Liver (tissue), 9 donors: ENCODE measurements around the gene MYOZ1. TPM values are rescaled to one million over a fixed set of nuclear protein-coding genes. Genes with fewer than 3 reads are reported as not detected.
A peak's percentile ranks its signal among the peaks of the same experiment; 100 is the strongest.

ENCODE experiments used
- DNase-seq: peaks from one replicate; pipeline ENCODE4 v3.0.0-alpha.2; 2017; ENCODE audit warnings: low spot score
- H3K27ac ChIP-seq, 2 donors: one replicate each; pipeline ENCODE4 v1.7.0; 2013; ENCODE audit warnings: inconsistent platforms in 2 of 2, low read length in 2 of 2, control low read depth in 1 of 2, low read depth in 1 of 2, mild to moderate bottlenecking in 1 of 2
- H3K27me3 ChIP-seq, 4 donors: one replicate each; pipeline versions ENCODE4 v1.6.1 to v1.7.0; 2013; ENCODE audit warnings: low read length in 3 of 4, inconsistent platforms in 1 of 4, mild to moderate bottlenecking in 1 of 4, moderate library complexity in 1 of 4; ENCODE audit not compliant: control insufficient read depth in 4 of 4, insufficient read depth in 4 of 4
- H3K36me3 ChIP-seq, 4 donors: one replicate each; pipeline versions ENCODE4 v1.6.1 to v1.7.0; 2013; ENCODE audit warnings: low read length in 3 of 4, mild to moderate bottlenecking in 3 of 4, low read depth in 1 of 4, moderate library complexity in 1 of 4; ENCODE audit not compliant: control insufficient read depth in 4 of 4, insufficient read depth in 3 of 4
- H3K4me1 ChIP-seq, 4 donors: one replicate each; pipeline versions ENCODE4 v1.6.1 to v1.7.0; 2013; ENCODE audit warnings: low read length in 3 of 4, mild to moderate bottlenecking in 3 of 4, moderate library complexity in 1 of 4; ENCODE audit not compliant: control insufficient read depth in 4 of 4, insufficient read depth in 4 of 4
- H3K4me3 ChIP-seq, 3 donors: one replicate each; pipeline versions ENCODE4 v1.6.1 to v1.7.0; 2013; ENCODE audit warnings: low read length in 3 of 3, control low read depth in 1 of 3, low read depth in 1 of 3, mild to moderate bottlenecking in 1 of 3
- H3K9ac ChIP-seq, 2 donors: one replicate each; pipeline ENCODE4 v1.7.0; 2013; ENCODE audit warnings: low read length in 2 of 2, mild to moderate bottlenecking in 2 of 2, moderate library complexity in 2 of 2, control low read depth in 1 of 2, low read depth in 1 of 2
- H3K9me3 ChIP-seq, 4 donors: one replicate each; pipeline versions ENCODE4 v1.6.1 to v1.7.0; 2013; ENCODE audit warnings: low read length in 3 of 4; ENCODE audit not compliant: control insufficient read depth in 4 of 4
- EGR1 ChIP-seq, 2 donors: IDR thresholded peaks; 2 replicates each; pipeline ENCODE4 v1.6.1; 2016 to 2018; ENCODE audit warnings: antibody characterized with exemption in 2 of 2, low read depth in 2 of 2
- GABPA ChIP-seq, 2 donors: IDR thresholded peaks in 1 of 2; conservative IDR thresholded peaks in 1 of 2; 2 replicates each; pipeline ENCODE4 v1.6.1; 2016; ENCODE audit warnings: antibody characterized with exemption in 2 of 2, mild to moderate bottlenecking in 1 of 2, moderate library complexity in 1 of 2
- HNF4A ChIP-seq, 2 donors: conservative IDR thresholded peaks; 2 replicates each; pipeline ENCODE4 v1.6.1; 2016; ENCODE audit warnings: antibody characterized with exemption in 2 of 2, mild to moderate bottlenecking in 2 of 2
- JUND ChIP-seq, 2 donors: IDR thresholded peaks; 2 replicates each; pipeline ENCODE4 v1.6.1; 2016; ENCODE audit warnings: antibody characterized with exemption in 2 of 2
- NR2F2 ChIP-seq: IDR thresholded peaks from 2 replicates; pipeline ENCODE4 v1.6.1; 2016; ENCODE audit warnings: antibody characterized with exemption
- RAD21 ChIP-seq, 2 donors: IDR thresholded peaks; 2 replicates each; pipeline ENCODE4 v1.6.1; 2016; ENCODE audit warnings: antibody characterized with exemption in 2 of 2, mild to moderate bottlenecking in 2 of 2
- RXRA ChIP-seq, 2 donors: IDR thresholded peaks; 2 replicates each; pipeline ENCODE4 v1.6.1; 2017 to 2018; ENCODE audit warnings: antibody characterized with exemption in 2 of 2, mild to moderate bottlenecking in 1 of 2
- SP1 ChIP-seq: IDR thresholded peaks from 2 replicates; pipeline ENCODE4 v1.6.1; 2018; ENCODE audit warnings: antibody characterized with exemption, mild to moderate bottlenecking
- TAF1 ChIP-seq: conservative IDR thresholded peaks from 2 replicates; pipeline ENCODE4 v1.6.1; 2016; ENCODE audit warnings: antibody characterized with exemption, mild to moderate bottlenecking
- YY1 ChIP-seq: IDR thresholded peaks from 2 replicates; pipeline ENCODE4 v1.6.1; 2016; ENCODE audit warnings: antibody characterized with exemption, mild to moderate bottlenecking
- WGBS: extraction: QIAGEN DNeasy Blood & Tissue Kit; methylation state at CpG from one replicate; pipeline ENCODE4 v1.1.7; 2013; 5-methylcytosine and 5-hydroxymethylcytosine counted together
- polyA plus RNA-seq, 2 donors: library from polyadenylated mRNA; stranded (reverse) in 1 of 2; unstranded in 1 of 2; fragments of 200-250 nt in 1 of 2; fragments of >200 nt in 1 of 2; fragmentation: Nextera tagmentation in 1 of 2; extraction: Ambion mirVana in 1 of 2; gene quantifications; one replicate each; pipeline versions ENCODE4 v1.2.1 to v1.2.3, GENCODE V29; 2013 to 2015
- total RNA-seq, 2 donors: library from RNA; depleted of rRNA; stranded (reverse); fragments of >200 nt; gene quantifications; one replicate each; pipeline ENCODE4 v1.2.3, GENCODE V29; 2014
- TF ChIP-seq, protein P1 (sequence below): IDR thresholded peaks from 2 replicates; pipeline ENCODE4 v1.6.1; 2016; ENCODE audit warnings: antibody characterized with exemption
- TF ChIP-seq, protein P2 (sequence below): IDR thresholded peaks from 2 replicates; pipeline ENCODE4 v1.6.1; 2016; ENCODE audit warnings: antibody characterized with exemption
- TF ChIP-seq, protein P3 (sequence below): fragments of 150-350 bp; IDR thresholded peaks from 2 replicates; pipeline ENCODE4 v1.5.1; 2017; ENCODE audit warnings: improper control_type of control experiment, low read depth, low read length; ENCODE audit not compliant: missing input control
- TF ChIP-seq, protein P4 (sequence below): IDR thresholded peaks from 2 replicates; pipeline ENCODE4 v1.6.1; 2016; ENCODE audit warnings: antibody characterized with exemption, mild to moderate bottlenecking
- donor health status: healthy.
- donor health status: healthy.
- donor health status: healthy.
- donor health status: healthy.
- donor health status: healthy.

Gene MYOZ1
- total and polyA plus RNA-seq, 4 donors, result 0.14 to 0.23 (median 0.17) TPM; not detected in 1

DNA sequence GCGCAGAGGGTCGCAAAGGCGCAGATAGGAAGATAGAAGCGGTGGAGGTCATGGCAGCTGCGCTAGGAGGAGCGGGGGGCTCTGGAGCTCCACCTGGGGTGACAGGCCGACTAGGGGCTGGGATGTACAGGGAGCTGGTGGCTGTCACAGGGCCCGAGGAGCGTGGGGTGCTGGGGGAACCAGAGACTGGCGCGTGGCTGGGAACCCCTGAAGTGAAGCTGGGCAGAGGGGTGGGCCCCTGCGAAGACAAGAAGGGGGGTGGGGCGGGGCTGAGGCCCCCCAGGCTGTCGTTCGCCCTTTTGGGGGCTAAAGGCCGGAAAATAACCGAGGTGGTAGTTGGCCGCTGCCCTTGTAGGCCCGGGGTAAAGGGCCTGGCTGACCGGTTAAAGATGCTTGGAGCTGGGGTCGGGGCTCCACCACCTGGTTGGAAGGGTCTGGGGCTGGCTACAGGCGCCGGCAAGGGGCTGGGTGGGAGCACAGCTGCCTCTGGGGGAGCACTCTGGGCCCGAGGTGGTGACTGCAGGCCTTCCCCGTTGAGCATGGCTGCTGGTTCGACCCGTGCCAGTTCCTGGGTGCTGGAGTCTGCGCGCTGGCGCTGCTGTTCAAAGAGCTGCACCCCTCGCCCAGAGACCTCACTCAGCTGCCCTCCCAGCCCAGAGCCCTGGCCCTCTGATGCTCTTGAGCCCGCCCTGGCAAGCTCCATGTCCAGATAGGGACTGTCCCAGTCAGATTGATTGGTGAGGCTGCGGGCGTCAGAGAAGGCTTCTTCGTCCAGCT lies 6.8 kb upstream of the MYOZ1 start:
- Histone ChIP-seq H3K9me3 (no peaks in the 10 kb centered on the region), H3K36me3 (no peaks in the 10 kb centered on the region), H3K27ac (no peak overlapping the region), H3K9ac (no peak overlapping the region), H3K27me3 (no peaks in the 10 kb centered on the region), H3K4me3 (peak overlapping the region in 2 of 3 donors; percentile 38 to 50), H3K4me1 (peaks cover 0 to 4% (median 3%) of the 10 kb centered on the region in 4 donors)
- no peak for DNase-seq
- WGBS, result 44% methylated on average over 35 of the region's 35 CpGs
- TF ChIP-seq, protein P1, sequence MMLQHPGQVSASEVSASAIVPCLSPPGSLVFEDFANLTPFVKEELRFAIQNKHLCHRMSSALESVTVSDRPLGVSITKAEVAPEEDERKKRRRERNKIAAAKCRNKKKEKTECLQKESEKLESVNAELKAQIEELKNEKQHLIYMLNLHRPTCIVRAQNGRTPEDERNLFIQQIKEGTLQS, result no peak
- TF ChIP-seq, protein P2, sequence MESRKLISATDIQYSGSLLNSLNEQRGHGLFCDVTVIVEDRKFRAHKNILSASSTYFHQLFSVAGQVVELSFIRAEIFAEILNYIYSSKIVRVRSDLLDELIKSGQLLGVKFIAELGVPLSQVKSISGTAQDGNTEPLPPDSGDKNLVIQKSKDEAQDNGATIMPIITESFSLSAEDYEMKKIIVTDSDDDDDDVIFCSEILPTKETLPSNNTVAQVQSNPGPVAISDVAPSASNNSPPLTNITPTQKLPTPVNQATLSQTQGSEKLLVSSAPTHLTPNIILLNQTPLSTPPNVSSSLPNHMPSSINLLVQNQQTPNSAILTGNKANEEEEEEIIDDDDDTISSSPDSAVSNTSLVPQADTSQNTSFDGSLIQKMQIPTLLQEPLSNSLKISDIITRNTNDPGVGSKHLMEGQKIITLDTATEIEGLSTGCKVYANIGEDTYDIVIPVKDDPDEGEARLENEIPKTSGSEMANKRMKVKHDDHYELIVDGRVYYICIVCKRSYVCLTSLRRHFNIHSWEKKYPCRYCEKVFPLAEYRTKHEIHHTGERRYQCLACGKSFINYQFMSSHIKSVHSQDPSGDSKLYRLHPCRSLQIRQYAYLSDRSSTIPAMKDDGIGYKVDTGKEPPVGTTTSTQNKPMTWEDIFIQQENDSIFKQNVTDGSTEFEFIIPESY, result no peak
- TF ChIP-seq JUND (IDR thresholded peaks at IDR 0.05), result no peak

DNA sequence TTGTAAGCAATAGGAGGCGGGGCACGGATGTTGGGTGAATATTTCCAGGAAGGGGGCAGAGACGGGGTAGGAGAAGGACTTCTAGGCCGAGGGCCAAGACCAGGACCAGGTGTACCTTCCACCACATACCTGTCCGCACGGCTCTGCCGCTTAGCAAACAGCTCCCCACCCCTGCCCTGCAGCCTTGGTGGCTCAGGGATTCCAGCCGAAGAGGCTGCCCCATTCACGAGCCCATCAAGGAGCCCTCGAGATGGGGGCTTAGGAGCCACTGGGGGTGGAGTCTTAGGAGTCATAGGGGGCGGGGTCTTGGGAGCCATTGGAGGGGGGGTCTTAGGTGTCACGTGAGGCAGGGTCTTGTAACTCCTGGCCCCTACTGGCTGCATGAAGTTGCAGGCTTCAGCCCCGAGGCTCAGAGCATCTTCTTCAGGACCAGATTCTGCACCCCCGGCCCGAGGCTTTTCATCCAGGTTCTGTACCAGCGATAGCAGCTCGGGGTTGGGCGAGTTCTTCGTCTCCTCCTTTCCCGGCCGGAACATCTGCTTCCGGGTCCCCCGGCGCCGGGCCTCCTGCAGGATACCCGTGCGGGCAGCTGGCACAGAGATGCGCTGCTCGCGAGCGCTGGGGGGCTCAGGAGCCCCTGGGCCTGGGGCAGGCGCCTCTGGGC lies 6.1 kb upstream of the MYOZ1 start:
- Histone ChIP-seq H3K4me1 (peaks cover 0 to 4% (median 3%) of the 10 kb centered on the region in 4 donors), H3K4me3 (peak overlapping the region in 2 of 3 donors; percentile 38 to 50), H3K27me3 (no peaks in the 10 kb centered on the region), H3K27ac (no peak overlapping the region), H3K9me3 (no peaks in the 10 kb centered on the region), H3K36me3 (no peaks in the 10 kb centered on the region), H3K9ac (no peak overlapping the region)
- DNase-seq, result no peak
- TF ChIP-seq, protein P3, sequence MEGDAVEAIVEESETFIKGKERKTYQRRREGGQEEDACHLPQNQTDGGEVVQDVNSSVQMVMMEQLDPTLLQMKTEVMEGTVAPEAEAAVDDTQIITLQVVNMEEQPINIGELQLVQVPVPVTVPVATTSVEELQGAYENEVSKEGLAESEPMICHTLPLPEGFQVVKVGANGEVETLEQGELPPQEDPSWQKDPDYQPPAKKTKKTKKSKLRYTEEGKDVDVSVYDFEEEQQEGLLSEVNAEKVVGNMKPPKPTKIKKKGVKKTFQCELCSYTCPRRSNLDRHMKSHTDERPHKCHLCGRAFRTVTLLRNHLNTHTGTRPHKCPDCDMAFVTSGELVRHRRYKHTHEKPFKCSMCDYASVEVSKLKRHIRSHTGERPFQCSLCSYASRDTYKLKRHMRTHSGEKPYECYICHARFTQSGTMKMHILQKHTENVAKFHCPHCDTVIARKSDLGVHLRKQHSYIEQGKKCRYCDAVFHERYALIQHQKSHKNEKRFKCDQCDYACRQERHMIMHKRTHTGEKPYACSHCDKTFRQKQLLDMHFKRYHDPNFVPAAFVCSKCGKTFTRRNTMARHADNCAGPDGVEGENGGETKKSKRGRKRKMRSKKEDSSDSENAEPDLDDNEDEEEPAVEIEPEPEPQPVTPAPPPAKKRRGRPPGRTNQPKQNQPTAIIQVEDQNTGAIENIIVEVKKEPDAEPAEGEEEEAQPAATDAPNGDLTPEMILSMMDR, result no peak
- TF ChIP-seq SP1, result no peak
- 24% methylated on average over 32 of the region's 32 CpGs for WGBS

DNA sequence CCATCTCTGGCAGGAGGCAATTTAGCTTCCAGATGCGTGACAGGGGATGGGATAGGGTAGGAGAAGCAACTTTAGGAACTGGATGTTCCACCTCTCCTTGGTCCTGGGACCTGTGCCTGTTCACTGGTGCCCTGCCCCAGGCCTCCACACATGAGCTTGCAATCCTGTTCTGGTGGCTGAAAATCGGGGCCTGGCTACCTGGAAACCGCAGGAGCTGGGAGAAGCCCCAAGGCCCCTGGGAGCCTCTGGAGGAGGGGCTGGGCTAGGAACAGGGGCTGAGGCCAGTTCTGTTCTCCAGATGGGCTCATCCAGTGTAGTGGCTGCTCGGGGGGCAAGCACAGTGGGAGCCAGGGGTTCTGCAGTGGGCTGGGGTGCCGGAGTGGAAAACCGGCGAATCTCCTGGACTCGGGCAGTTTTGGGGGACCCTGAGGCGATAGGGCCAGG lies 5.3 kb upstream of the MYOZ1 start:
- DNase-seq, result no peak
- no peak for TF ChIP-seq NR2F2
- no peak for TF ChIP-seq RXRA (IDR thresholded peaks at IDR 0.05)
- TF ChIP-seq YY1, result no peak
- TF ChIP-seq, protein P1, result no peak
- TF ChIP-seq RAD21 (IDR thresholded peaks at IDR 0.05), result no peak
- no peak for TF ChIP-seq JUND (IDR thresholded peaks at IDR 0.05)
- TF ChIP-seq, protein P3, result no peak
- TF ChIP-seq, protein P4, sequence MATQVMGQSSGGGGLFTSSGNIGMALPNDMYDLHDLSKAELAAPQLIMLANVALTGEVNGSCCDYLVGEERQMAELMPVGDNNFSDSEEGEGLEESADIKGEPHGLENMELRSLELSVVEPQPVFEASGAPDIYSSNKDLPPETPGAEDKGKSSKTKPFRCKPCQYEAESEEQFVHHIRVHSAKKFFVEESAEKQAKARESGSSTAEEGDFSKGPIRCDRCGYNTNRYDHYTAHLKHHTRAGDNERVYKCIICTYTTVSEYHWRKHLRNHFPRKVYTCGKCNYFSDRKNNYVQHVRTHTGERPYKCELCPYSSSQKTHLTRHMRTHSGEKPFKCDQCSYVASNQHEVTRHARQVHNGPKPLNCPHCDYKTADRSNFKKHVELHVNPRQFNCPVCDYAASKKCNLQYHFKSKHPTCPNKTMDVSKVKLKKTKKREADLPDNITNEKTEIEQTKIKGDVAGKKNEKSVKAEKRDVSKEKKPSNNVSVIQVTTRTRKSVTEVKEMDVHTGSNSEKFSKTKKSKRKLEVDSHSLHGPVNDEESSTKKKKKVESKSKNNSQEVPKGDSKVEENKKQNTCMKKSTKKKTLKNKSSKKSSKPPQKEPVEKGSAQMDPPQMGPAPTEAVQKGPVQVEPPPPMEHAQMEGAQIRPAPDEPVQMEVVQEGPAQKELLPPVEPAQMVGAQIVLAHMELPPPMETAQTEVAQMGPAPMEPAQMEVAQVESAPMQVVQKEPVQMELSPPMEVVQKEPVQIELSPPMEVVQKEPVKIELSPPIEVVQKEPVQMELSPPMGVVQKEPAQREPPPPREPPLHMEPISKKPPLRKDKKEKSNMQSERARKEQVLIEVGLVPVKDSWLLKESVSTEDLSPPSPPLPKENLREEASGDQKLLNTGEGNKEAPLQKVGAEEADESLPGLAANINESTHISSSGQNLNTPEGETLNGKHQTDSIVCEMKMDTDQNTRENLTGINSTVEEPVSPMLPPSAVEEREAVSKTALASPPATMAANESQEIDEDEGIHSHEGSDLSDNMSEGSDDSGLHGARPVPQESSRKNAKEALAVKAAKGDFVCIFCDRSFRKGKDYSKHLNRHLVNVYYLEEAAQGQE, result no peak
- no peak for TF ChIP-seq HNF4A (conservative IDR thresholded peaks at IDR 0.05)
- TF ChIP-seq TAF1, result no peak
- TF ChIP-seq SP1, result no peak
- TF ChIP-seq EGR1 (IDR thresholded peaks at IDR 0.05; ENCODE audit: low read depth in 2 of 2), result no peak
- TF ChIP-seq GABPA (IDR thresholded peaks at IDR 0.05 in 1 of 2, conservative IDR thresholded peaks at IDR 0.05 in 1 of 2), result no peak

More for the DNA sequence above, 5.3 kb upstream of the MYOZ1 start:
- 92% methylated on average over 9 of the region's 9 CpGs for WGBS
- Histone ChIP-seq H3K27me3 (no peaks in the 10 kb centered on the region), H3K4me3 (no peak overlapping the region), H3K4me1 (peaks cover 0 to 4% (median 3%) of the 10 kb centered on the region in 4 donors), H3K9me3 (no peaks in the 10 kb centered on the region), H3K9ac (no peak overlapping the region), H3K27ac (no peak overlapping the region), H3K36me3 (no peaks in the 10 kb centered on the region)
